HG02943 (cell line): ENCODE data around the gene MINDY1.

Experiments used
- ATAC-seq: cut with Tn5 transposase; IDR thresholded peaks from one replicate; pipeline ENCODE4 v1.9.1; 2021; ENCODE audit warnings: mild to moderate bottlenecking, low read depth, moderate library complexity; ENCODE audit not compliant: unreplicated experiment

Gene MINDY1

GRCh38 chr1:150969626-150970025, 37.1 kb downstream of the MINDY1 start:
- ATAC-seq = no peak

- ATAC-seq = no peak
Observed at GRCh38 chr1:150968491-150968890, 38.2 kb downstream of the MINDY1 start.

- ATAC-seq = no peak
Observed at GRCh38 chr1:150967936-150968335, 38.8 kb downstream of the MINDY1 start.

GRCh38 chr1:150966011-150966410, 40.7 kb downstream of the MINDY1 start:
- no peak for ATAC-seq

GRCh38 chr1:150965605-150966004, 41.1 kb downstream of the MINDY1 start:
- ATAC-seq = no peak

GRCh38 chr1:150964164-150964489, 42.6 kb downstream of the MINDY1 start:
- ATAC-seq = no peak

GRCh38 chr1:150963321-150964163, 43.2 kb downstream of the MINDY1 start:
- ATAC-seq = no peak

- no peak for ATAC-seq
Observed at GRCh38 chr1:150961756-150962155, 44.9 kb downstream of the MINDY1 start.

GRCh38 chr1:150960646-150961045, 46.1 kb downstream of the MINDY1 start:
- no peak for ATAC-seq

GRCh38 chr1:150957666-150958065, 49.0 kb downstream of the MINDY1 start:
- no peak for ATAC-seq

- no peak for ATAC-seq
Observed at GRCh38 chr1:150955280-150955679, 51.4 kb downstream of the MINDY1 start.

GRCh38 chr1:150954708-150955107, 52.0 kb downstream of the MINDY1 start:
- no peak for ATAC-seq
